Right atrium auricular region (tissue), 2 donors: Measurements from ENCODE around the gene CPED1. TPM values are rescaled to one million over a fixed set of nuclear protein-coding genes. Genes with fewer than 3 reads are reported as not detected.
A peak's percentile ranks its signal among the peaks of the same experiment; 100 is the strongest.

ENCODE experiments used
- DNase-seq: peaks from one replicate; pipeline ENCODE4 v3.0.0-alpha.2; 2019; ENCODE audit warnings: low spot score
- H3K27ac ChIP-seq, 2 donors: fragments of 200-600 bp; sonication (generic); 1 replicate in 1 of 2; 2 replicates in 1 of 2; pipeline ENCODE4 v1.5.1; 2016 to 2019
- H3K27me3 ChIP-seq, 2 donors: fragments of 200-600 bp; sonication (generic); one replicate each; pipeline versions ENCODE4 v1.5.1 to v1.6.0; 2017 to 2019
- H3K36me3 ChIP-seq: fragments of 200-600 bp; sonication (generic); one replicate; pipeline ENCODE4 v1.5.1; 2016
- H3K4me1 ChIP-seq, 2 donors: fragments of 200-600 bp; sonication (generic); one replicate each; pipeline versions ENCODE4 v1.5.1 to v1.6.0; 2017 to 2019
- H3K4me3 ChIP-seq, 2 donors: fragments of 200-600 bp; sonication (generic); 1 replicate in 1 of 2; 2 replicates in 1 of 2; pipeline ENCODE4 v1.5.1; 2017 to 2019; ENCODE audit warnings: mild to moderate bottlenecking in 1 of 2, moderate library complexity in 1 of 2
- H3K9me3 ChIP-seq, 2 donors: fragments of 200-600 bp; sonication (generic); one replicate each; pipeline ENCODE4 v1.5.1; 2019
- total RNA-seq, 2 donors: library from RNA; depleted of rRNA; stranded (reverse); fragments of >200 nt; gene quantifications; one replicate each; pipeline ENCODE4 v1.1.0, GENCODE V29; 2016
- TF ChIP-seq, protein P1 (sequence below), 2 donors: fragments of 200-600 bp; sonication (generic); IDR thresholded peaks; one replicate each; pipeline ENCODE4 v1.5.1; 2019; ENCODE audit warnings: antibody characterized with exemption in 2 of 2

The CPED1 gene
- total RNA-seq, 2 donors from 2014 or later: 13.8 to 19.0 TPM

DNA sequence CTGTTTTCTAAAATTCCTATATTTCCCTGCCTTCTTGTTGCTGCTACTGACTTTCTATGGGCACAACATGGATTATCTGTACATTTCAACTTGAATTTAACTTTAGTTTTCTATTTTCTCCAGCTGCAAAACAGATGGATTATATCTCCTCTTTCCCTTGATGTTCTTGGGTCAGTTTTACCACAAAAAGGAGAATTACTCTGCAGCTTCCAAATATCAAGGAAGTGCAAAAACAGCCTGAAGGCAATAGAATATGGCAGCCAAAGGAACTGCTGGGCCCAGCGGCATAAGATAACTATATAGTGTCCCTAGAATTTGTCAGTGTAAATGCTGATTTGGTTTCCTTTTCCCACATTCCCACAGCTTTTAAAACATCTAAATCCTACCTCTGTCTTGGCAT is 29.1 kb downstream of the CPED1 start:
- H3K4me1 ChIP-seq: peaks cover 0 to 50% of the 10 kb centered on the region in 2 donors
- TF ChIP-seq, protein P1, sequence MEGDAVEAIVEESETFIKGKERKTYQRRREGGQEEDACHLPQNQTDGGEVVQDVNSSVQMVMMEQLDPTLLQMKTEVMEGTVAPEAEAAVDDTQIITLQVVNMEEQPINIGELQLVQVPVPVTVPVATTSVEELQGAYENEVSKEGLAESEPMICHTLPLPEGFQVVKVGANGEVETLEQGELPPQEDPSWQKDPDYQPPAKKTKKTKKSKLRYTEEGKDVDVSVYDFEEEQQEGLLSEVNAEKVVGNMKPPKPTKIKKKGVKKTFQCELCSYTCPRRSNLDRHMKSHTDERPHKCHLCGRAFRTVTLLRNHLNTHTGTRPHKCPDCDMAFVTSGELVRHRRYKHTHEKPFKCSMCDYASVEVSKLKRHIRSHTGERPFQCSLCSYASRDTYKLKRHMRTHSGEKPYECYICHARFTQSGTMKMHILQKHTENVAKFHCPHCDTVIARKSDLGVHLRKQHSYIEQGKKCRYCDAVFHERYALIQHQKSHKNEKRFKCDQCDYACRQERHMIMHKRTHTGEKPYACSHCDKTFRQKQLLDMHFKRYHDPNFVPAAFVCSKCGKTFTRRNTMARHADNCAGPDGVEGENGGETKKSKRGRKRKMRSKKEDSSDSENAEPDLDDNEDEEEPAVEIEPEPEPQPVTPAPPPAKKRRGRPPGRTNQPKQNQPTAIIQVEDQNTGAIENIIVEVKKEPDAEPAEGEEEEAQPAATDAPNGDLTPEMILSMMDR (IDR thresholded peaks at IDR 0.05): no peak
- no peak overlapping the region for H3K4me3 ChIP-seq
- DNase-seq: no peak
- H3K27me3 ChIP-seq: no peaks in the 10 kb centered on the region
- peak overlapping the region; percentile 56 to 82 for H3K27ac ChIP-seq
- H3K9me3 ChIP-seq: no peaks in the 10 kb centered on the region
- H3K36me3 ChIP-seq: peaks cover 8% of the 10 kb centered on the region

DNA sequence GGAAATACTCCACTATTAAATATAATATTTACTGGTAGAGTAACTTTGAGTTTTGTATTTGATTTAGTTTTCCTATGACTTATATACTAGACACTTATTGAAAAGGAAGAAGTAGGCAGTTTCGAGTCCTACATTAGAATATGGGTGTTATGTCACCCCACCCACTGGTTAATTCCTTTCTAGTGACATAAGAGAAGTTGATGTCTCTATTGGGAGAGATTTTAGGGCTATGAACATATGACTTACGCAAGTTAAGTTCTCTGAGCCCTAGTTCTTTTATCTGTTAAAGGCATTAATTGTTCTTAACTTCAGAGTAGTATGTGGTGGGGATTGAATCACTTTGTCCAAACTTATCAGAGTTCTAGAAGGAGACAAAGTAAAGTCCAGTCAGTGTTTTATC is 30.5 kb downstream of the CPED1 start:
- DNase-seq: no peak
- H3K27ac ChIP-seq: peak overlapping the region; percentile 63 to 82

DNA sequence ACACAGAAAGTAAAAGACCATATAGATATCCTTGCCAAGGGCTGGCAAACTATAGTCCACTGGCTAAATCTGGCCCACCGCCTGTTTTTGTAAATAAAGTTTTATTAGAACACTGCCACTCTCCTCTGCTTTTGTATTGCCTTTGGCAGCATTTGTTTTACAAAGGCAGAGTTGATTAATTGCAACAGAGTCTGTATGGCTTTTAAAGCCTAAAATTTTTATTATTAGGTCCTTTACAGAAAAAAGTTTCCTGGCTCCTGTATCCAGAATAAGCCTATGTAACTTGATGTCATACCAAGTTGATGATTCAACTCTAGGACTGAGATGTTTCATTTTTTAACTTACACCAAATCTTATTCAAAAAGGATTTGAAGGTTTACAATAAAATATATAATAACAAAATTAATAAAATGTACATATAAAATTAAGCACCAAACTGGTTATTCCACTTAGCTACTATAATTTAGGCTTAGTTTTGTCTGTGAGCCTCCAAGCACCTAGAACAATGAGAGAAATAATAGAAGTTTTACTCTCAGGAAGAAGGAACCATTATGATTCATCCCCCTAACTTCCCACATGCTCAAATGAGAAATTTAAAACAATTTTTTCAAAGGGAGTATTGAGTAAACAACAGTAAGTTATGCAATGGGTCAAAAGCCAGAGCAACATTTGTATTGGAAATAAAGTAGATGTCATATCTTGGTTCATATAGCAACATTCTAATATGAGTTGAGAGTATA is 31.9 kb downstream of the CPED1 start:
- H3K9me3 ChIP-seq: no peaks in the 10 kb centered on the region
- TF ChIP-seq, protein P1 (IDR thresholded peaks at IDR 0.05): no peak
- peak overlapping the region; percentile 63 to 82 for H3K27ac ChIP-seq
- peaks cover 8% of the 10 kb centered on the region for H3K36me3 ChIP-seq
- H3K4me3 ChIP-seq: no peak overlapping the region
- DNase-seq: no peak
- H3K27me3 ChIP-seq: no peaks in the 10 kb centered on the region
- peaks cover 0 to 65% of the 10 kb centered on the region in 2 donors for H3K4me1 ChIP-seq

More for the DNA sequence above, 30.5 kb downstream of the CPED1 start:
- H3K36me3 ChIP-seq: peaks cover 8% of the 10 kb centered on the region
- peaks cover 0 to 53% of the 10 kb centered on the region in 2 donors for H3K4me1 ChIP-seq
- TF ChIP-seq, protein P1 (IDR thresholded peaks at IDR 0.05): no peak
- no peak overlapping the region for H3K4me3 ChIP-seq
- no peaks in the 10 kb centered on the region for H3K27me3 ChIP-seq
- H3K9me3 ChIP-seq: no peaks in the 10 kb centered on the region

DNA sequence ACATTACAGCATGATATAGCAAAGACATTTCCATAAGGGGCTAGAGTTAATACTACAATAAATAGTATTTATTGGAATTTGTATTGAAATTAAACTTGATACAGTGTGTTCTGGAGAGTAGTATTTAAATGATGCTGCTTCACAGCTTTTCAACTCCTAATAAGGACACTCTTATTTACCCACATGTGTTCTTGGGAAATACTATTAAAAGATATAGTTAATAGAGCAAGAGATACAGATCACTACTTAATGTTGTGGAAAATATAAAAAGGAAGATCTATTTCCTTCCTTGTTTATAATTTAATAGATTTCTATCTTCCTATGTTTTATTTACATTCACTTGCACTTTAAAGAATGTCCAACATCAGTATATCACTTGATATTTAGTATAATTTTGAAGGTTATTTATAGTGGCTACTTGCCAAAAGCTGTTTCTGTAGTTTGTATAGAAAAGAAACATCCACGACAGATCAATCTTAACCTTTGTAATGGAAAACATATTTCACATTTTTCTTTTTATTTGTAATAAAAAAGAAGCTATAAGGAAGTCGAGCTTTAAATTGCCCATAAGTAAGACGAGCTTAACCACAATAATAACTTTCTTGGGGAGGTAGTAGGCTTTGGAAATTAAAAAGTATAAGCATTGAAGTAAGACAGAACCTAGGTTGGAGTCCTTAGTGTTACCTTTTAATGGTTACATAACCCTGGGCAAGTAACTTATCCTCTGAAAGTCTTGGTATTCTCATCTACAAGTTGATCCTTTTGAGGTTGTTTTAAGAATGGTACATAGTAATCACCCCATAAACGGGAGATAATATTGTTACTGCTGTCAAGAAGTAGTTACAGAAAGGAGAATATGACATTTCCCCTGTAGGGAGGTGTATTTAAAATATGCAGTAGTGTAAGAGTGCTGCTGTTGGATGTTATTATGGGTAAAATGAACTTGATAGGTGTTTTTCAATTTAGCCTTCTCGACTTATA is 32.8 kb downstream of the CPED1 start:
- H3K4me1 ChIP-seq: peaks cover 0 to 65% of the 10 kb centered on the region in 2 donors
- DNase-seq: no peak
- no peaks in the 10 kb centered on the region for H3K36me3 ChIP-seq
- no peak overlapping the region for H3K4me3 ChIP-seq
- H3K27me3 ChIP-seq: no peaks in the 10 kb centered on the region
- peak overlapping the region; percentile 63 to 82 for H3K27ac ChIP-seq
- no peaks in the 10 kb centered on the region for H3K9me3 ChIP-seq
- TF ChIP-seq, protein P1 (IDR thresholded peaks at IDR 0.05): no peak

DNA sequence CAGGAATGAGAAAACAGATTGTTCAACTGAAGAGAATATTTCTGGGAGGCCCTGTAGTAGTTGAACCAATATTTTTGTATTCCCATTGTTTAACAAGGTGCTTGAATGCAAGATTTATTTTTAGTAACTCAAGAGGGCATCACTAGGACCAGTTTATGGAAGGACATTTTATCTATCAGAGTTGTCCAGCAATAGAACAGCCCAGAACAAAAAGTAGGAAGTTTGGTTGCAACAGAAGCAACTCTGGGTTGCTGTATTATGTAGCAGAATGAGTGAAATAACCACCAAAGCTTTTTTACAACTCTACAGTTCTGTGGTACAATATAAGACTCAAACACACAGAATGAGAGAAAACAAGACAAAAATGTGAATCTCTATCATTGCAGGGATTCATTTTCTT is 34.7 kb downstream of the CPED1 start:
- TF ChIP-seq, protein P1 (IDR thresholded peaks at IDR 0.05): no peak
- Histone ChIP-seq H3K27me3 (no peaks in the 10 kb centered on the region), H3K4me1 (peaks cover 0 to 59% of the 10 kb centered on the region in 2 donors), H3K4me3 (no peak overlapping the region), H3K9me3 (no peaks in the 10 kb centered on the region), H3K27ac (peak overlapping the region; percentile 61 to 78), H3K36me3 (no peaks in the 10 kb centered on the region)
- no peak for DNase-seq
